ENCODE data around the gene DLG1.

Gene DLG1

DNA sequence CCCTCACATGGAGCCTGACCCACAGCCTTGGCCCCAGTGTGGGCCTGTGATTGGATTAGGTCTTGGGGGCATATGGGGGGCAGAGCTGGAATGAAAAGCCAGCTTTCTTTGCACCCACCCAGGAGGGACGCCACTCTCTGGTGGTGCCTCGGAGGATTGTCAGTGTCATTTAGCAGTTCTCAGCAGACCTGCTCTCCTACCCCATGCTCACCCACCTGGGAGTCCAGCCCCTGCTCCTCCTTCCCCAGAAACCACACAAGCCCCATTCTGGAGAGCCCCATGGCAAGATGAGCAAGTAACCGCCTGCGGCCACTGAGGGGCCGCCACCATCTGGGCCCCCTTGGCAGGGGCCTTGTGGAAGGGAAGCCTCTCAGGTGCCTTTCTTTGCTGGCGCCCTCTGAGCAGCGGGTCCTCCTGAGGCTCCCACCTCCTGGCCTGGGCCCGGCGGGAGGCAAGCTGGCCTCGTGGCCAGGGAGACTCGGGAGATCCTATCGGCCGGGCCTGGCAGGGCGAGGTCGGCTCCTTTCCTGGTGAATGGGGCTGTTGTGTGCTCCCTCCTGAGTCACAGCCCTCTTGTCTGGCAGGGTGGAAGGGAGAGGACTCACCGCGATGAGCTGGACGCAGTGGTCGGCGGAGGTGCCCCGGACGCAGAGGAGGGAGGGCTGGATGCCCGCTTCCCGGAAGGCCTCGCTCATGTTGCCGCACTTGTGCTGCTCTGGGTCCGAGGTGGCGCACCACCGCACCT is 271.1 kb downstream of the DLG1 start:
- DNase-seq: no peak

DNA sequence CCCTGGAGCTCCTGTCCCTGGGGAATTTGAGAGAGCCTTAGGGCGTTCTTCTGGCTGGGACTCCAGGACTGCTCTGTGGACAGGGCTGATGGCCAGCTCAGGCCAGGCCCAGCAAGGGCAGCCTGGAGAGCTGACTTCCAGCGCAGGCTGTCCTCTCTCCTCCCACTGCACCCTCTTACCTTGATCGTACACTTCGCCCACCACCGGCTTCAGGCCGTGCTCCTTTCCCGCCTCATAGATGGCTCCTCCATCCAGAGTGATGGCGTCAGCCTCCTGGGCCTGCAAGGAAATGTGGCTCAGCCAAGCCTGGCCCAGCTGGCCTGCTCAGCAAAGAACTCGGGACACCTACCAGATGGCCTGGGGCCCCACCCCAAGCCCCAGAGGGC is 271.9 kb downstream of the DLG1 start:
- DNase-seq: no peak

DNA sequence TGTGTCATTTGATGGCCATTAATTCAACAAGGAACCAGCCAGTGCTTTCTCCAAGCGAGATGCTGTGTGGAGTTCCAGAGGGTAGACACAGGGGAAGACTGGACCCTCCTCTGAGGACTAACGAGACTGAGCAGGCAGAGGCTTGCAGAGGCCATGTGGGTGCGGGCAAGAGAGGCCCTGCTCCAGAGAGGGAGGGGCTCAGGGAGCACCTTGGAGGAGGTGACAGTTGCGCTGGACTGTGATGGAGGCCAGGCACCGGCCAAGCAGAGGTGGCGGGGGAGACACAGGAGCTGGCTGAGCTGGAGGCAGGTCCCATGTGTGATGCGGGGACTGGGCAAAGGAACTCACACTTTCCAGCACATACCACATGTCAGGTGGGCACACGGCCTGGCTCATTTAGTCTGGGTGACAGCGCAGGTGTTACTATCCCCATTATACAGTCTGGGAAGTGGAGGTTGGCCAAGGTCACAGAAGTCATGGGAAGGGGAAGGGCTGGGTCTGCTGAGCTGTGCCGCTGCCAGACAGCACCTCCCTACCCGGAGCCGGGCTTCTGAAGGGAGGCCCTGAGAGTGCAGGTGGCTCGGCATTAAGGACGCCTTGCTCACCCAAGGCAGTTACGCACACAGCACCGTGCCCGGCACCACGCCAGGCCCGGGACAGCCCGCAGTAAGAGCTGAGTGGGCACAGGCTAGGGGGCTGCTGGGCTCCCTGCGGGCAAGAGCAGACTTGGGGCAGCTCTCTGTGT is 272.5 kb downstream of the DLG1 start:
- DNase-seq: no peak

DNA sequence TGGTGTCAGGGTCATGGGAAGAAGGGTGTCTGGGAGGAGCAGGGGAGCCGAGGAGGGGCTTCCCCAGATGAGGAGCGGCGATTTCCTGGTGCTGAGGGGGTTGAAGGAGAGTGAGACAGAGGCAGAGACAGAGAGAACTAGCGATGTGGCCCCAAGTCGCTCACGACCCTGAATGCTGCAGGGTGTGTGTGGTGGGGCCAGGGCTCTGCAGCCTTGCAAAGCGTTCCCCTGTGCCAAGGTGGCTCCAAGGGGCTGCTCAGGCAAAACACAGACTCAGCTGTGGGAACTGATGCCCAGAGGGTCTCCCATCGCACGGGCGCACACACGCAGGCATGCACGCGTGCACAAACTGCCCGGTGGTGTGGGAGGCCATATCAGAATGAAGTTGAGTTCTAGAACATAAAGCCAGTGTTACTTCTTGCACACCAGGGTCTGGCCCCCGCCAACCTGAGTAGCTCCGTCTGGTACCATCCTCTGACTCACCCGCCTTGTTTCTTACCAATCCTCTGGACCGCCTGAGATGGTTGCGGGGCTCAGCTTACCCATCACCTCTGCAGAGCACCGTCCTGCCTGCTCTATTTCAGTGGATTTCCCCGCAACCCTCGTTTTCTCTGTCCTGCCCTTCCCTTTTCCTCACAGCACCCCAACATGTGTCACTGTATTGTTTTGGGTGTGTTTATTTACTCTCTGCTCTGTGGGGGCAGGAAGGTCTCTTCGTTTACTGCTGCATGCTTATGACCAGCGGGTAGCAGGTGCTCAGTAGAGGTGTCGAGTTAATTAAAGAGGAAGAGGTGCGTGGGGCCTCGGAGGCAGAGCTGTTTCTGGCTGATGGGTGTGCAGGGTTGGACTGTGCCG is 273.3 kb downstream of the DLG1 start:
- no peak for DNase-seq

DNA sequence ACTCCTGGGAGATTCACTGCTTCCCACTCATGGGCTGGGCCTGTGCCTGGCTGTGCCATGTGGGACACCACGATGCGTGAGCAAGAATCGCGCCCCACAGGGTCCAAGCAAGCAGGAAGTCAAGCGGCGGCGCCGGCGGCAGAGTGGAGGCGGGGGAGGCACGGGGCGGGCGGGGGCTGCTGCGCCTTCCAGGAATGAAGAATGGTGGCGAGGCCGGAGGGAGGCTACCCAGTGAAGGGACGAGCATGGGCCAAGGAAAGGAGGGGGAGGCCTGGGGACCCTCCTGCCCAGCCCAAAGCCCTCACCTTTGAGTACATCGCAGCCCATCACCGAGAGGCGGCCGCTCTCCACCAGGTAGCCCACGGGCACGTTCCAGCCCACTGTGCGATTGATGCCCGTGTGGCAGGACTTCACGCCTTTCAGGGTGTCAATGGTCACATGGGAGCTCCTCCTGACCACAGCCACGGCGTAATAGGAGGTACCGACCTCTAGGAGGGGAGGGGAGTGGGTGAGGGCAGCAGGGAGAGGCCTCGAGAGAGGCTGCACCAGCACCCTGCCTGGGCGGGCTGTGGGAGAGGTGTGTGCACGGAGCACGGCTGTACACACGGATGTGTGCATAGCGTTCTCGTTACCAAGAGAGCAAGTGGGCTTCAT is 274.3 kb downstream of the DLG1 start:
- DNase-seq: no peak

DNA sequence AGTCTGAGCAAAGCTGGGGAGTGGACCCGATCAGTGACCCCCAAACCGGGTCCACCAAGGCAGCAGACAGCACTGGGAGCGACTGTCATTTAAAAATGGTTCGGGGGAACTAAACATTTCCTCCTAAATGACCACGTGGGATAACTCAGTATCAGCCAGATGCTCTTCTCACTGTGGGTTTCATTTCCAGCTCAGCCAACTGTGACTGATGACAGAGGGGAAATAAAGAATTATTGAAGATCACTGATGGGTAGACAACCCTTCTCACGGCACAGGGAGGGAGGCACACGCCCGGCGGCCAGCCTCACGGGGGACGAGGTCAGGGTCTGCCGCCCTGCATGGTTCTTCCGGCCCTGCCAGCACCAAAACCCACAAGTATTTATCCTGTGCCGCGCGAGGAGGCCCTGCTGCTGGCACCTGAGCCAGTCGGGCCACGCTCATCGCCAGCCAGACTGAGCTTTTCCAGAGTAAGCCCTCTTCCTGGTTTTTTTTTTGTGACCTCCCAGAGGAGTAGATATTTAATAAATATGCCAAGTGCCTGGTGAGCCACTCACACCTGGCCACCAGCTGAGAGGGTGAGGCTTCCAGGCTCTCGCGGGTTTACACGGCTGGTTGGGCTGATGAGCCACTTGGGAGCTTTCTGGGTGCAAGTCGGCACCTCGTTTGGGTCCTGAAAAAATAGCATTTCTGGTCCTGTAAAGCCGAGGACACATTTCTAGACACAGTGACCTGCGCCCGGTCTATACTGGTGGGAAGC is 275.0 kb downstream of the DLG1 start:
- no peak for DNase-seq

DNA sequence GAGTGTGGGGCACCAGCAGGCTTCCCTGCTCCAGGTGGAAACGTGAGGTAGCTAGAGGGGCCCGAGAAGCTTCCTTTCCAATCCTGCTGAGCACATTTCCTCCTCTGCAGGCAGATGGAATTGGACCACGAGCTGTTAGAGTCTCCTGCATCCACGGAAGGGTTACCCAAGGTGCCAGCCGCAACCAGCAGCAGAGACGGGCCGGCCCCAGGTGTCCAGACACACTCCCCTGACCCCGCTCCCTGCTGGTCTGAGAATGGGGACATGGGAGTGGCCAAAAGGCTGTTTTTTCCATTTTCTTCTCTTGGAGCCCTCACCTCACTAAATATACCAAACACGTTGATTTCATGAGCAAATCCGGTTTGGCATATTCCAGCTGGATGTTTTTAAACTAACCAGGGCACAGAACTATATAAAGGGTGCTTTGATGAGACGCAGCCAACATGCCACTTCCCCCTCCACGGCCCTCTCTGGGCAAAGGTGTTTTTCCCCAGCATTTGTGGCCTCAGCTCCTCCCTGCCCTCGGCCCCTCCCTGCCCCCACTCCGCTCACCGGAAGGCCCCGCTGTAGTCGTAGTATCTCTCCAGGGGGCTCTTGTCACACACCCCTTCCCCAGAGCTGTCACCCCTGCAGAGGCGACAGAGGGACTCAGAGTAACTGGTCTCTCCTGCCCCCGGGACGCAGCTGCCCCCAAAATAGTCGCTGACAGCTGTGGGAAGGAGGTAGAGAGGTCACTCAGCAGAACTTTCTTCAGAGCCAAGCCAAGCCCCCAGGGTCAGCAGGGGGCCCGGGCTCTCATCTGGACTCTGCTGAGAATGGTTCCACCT is 275.8 kb downstream of the DLG1 start:
- no peak for DNase-seq

DNA sequence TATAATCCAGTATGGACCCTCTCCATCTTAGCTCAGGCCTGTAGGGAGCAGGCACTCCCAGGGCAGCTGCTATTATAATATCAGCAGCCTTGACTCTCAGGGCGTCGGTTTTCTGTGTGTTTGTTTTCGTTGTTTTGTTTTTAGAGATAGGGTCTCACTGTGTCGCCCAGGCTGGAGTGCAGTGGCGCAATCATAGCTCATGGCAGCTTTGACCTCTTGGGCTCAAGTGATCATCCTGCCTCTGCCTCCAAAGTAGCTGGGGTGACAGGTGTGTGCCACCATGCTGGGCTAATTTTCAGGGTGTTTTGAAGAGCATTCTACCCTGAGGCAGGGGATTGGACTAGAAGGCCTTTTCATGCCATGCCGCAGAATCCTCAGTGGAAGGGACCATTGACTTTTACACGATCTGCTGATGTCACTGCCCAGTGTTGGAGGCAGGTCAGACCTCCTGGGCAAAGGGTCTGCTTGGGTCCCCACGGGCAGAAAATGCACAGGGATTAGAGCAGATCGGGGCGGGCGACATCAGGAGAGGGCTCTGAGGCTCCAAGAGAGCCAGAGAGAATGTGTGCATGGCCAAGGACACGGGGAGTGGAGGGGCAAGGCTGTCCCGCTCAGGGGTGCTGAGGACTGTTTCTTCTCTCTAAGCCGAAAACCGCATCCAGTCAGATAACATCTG is 276.5 kb downstream of the DLG1 start:
- no peak for DNase-seq

DNA sequence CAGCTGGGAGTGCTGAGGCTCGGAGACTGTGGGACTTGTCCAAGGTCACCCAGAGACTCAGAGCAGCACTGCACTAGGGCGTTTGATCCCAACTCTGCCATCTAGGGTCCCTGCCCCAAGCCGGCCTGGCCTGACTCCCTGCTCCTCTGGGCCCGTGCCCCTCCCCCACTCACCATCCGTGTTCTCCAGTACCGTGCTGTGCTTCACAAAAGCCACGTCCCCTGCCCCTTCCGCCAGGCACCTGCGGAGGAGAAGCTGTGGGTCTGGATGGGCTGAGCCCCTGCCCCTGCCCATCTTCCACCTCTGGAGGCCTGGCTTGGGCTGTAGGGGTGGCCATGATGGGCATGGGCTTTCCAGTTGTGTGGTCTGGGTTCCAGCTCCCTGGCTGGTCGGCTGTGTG is 277.2 kb downstream of the DLG1 start:
- DNase-seq: no peak

DNA sequence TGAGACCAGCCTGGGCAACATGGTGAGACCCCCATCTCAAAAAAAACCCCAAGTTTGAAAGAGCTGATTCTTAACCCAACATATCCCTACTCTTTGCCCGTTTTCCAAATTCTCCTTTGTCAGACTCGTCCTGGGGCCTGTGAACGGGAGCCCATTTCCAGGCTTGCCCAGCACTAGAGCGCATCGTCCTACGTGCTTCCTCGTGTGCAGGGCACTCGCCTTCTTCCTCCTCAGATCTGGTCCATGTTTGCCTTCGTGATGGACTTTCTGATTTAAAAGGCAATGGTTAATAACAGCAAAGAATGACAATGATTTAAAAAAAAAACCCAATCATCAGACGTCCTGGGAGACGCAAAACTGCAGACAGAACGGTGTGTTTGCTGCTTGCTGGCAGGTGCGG is 278.9 kb downstream of the DLG1 start:
- DNase-seq: no peak

DNA sequence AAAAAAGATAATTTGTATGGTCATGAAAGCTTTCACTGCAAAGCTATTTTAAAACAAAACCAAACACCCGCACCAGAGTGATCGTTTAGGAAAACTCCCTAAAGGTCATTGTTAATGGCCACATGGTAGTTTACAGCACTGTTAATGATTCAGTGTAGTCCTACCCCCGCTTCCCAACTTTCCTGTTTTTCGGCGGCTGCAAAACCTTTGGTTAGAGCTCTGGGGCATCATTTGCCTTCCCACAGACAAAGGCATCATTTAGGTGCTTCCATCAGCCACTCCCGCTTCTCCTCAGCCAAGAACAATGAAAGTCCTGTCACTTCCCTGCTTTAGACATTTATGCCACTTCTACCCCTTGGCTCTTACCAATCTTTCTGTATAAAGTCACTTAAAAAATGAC is 279.4 kb downstream of the DLG1 start:
- DNase-seq: no peak

DNA sequence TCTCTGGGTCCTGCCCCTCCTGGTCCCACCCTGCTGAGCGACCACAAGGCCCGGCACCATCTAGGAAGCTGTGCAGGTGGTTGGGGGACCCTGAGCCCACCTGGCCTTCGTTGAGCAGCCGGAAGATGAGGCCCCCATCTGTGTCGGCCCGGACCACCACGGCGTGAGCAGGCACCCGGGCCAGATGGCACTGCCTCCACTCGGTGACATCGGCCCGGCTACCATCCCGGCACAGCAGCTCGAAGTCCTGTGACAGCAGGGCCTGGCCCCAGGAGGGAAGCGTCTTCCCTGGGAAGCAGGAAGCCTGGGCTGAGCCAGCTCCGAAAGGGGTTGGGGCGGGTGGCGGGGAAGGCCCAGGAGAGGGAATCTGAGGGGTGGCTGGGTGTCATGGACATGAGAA is 281.4 kb downstream of the DLG1 start:
- DNase-seq: no peak

DNA sequence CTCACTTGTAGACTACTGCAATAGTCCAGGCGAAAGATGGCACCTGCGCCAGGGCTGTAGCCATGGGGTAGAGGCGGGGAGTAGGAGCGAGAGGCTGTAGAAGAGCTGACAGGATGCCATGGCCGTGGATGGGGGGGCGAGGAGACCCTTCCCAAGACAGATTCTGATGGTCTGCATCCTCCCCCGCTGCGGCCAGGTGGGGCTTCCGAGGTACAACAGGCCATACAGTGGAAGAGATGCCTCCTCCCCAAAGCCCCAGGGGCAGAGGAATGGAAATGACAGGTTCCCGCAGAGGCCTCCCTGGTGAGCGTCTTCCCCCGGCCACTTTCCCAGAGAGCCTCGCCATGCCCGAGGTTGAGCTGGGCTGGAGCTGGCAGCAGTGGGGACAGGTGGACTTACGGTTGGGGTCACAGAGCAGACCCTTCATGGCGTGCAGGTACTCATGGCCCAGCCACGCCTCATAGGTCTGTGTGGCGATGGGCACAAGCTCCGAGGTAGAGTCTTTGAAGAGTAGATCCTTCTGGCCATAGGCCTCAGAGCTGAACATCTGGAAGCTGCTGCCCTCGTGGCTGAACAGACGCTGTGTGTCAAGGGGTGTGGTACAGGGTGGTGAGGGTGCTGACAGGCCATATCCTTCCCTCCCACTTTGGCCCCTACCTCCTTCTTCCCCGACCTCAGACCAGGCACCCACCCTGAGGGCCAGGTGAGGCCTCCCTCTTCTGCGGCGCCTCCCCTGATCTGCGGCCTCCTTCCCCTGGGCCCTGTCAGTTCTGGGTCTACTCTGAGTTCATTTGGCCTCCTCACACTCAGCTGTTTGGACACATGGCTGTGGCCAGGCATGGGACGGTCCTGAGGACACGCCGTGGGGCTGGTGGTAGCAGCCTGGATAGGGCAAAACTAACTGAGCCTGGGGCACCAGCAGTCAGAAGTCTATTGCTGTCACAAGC is 282.3 kb downstream of the DLG1 start:
- DNase-seq: no peak

DNA sequence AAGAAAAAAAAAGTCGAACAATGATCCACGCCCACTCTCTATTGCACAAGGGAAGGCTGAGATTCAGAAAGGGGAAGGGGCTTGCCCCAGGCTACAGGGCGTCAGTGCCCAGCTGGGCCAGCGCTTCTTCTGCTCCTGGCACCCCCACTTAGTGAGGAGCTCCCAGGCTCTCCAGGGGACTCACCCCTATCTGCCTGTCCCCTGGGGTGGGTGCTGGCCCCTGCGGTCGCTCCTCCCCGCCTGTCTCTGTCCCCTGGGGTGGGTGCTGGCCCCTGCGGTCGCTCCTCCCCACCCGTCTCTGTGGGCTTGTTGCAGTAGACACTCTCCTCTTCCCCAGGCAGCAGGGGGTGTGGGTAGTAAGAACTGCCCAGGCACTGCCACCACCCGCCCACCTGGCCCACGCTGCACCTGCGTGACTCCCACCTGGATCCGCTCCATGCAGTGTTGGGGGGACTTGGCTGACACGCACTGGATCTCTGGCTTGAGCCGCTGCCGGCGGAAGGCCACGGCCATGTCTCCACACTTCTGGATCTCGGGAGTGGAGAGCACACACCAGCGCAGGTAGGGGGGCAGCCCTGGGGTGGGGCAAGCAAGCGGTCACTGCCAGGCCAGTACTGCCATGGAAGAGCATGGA is 283.4 kb downstream of the DLG1 start:
- no peak for DNase-seq

DNA sequence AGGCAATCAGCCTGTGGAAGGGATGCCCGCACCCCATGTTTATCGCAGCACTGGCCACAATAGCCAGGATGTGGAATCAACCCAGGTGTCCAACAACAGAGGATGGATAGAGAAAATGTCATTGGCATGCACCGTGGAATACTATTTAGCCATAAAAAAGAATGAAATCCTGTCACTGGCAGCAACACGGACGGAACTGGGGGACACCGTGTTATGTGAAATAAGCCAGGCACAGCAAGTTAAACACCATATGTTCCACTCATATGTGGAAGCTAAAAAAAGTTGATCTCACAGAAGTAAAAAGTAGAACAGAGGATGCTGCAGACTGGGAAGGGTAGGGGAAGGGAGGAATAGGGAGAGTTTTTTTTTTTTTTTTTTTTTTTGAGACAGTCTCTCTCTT is 284.4 kb downstream of the DLG1 start:
- no peak for DNase-seq

DNA sequence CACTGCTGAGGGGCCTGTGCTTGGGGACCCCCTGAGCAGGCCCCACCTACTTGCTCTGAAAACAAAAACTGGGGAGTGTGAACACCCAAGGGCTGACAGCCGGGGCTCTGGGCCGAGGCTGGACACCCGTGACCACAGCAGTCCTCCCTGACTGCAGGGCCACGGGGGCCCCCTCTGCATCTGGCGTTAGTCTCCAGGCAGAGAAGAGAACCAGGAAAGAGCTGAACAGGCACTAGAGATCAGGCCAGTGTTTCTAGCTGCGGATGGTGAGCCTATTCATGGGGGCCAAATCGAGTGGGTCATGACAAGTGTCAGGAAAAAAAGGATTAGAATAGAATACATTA is 285.9 kb downstream of the DLG1 start:
- no peak for DNase-seq

DNA sequence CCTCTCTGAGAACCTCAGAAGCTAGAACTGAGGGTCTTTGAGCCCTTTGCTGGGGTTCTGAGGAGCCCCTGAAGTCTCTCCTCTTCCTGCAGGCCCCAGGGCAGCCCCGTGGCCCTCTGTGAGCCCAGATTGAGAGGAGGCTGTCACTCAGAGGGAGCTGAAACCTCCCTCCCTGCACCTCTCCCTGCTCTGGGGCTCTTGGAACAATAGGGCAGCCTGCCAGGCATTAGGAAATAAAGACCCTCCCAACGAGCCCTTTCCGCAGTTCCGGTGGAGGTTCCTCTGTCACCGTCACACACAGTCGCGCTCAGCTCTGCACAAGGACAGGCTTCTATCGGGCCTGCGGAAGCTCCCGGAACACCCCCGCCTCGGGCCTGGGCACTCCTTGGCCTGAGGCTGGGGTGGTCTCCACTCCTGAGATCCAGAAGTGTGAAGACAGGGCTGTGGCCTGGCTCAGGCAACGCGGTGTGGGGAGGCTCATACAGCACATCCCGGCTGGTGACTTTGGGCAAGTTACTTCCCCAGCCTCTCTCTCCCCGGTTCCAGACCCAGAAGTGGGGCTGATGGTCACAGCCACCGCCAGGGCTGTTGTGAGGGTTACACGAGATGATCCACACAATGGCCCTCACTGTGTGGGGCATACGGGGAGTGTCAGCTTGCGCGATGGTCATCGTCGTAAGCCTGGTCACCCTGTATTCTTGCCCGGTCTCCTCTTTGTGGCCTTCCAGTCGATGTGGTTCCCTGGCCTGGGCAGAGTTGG is 286.5 kb downstream of the DLG1 start:
- DNase-seq: no peak

DNA sequence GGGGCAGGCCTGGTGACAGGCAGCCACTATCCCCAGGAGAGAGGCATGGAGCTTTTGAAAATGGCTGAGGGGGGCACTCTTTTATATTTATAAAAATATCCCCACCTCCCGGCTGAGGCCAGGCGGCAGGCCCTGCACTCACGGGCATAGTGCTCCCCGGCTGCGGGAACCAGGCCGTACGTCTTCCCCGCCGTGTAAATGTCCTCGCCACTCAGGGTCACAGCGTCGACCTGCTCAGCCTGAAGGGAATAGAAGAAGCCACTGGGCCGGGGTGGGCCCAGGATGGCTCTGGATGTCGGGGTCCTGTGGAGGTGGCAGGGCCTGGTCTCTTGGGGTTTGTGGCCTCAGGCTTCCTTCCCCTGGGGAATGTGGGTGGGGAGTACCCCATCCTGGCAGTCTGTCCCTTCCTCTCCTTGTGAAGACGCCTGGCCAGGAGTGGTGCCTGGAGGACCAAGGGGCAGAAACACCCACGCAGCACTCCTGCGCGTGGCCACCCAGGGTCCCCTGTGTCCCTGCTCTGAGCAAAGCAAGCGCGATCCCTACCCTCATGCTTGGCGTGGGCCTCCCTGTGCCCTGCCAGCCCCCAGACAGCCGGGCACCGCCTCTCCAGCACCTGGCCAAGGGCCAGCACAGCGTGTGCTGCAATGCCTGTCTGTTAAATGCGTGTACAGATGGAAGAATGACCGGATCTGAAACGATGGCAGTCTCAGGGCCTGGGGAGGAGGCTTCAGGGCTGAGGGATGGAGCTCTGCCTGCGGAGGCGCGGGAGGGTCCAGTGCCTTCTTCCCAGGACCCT is 287.7 kb downstream of the DLG1 start:
- DNase-seq: no peak
